Activated CD8-positive, alpha-beta memory T cell treated with anti-CD3 and anti-CD28 coated beads for 48 hours (primary cell): ENCODE results near the gene KIF3B.
"Not testable (repeated sequence)": the region's sequence is repeated elsewhere in the genome, so short reads cannot be mapped to it uniquely, and the experiment has no call there.

Experiments used
- DNase-seq, 3 experiments: peaks; one replicate each; pipeline ENCODE4 v3.0.0-alpha.2; 2020; ENCODE audit warnings: low read depth in 2 of 3, low spot score in 2 of 3

Gene KIF3B

GRCh38 chr20:32382102-32382950 lies 104.9 kb downstream of the KIF3B start:
- DNase-seq: no peak

DNA sequence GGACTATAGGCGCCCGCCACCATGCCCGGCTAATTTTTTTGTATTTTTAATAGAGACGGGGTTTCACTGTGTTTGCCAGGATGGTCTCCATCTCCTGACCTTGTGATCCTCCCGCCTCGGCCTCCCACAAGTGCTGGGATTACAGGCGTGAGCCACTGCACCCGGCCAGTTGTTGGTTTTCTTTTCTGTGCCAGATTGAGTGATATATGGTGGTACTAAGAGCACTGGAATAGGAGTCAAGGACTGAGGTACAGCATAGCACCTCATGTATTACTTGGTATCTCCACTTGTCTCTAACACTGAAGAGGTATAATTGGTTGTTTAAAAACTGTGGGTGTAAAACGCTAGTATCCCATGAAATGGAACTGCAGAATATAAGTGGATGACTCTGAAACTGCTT lies 106.0 kb downstream of the KIF3B start:
- not testable (repeated sequence) for DNase-seq
